Glomerular visceral epithelial cell (primary cell): Measurements from ENCODE around the gene CCDC74A.
"Not testable (repeated sequence)": the region's sequence is repeated elsewhere in the genome, so short reads cannot be mapped to it uniquely, and the experiment has no call there.

Source experiments
- DNase-seq: peaks from one replicate; pipeline ENCODE4 v3.0.0-alpha.2; 2016; ENCODE audit errors: extremely low spot score

CCDC74A gene

DNA sequence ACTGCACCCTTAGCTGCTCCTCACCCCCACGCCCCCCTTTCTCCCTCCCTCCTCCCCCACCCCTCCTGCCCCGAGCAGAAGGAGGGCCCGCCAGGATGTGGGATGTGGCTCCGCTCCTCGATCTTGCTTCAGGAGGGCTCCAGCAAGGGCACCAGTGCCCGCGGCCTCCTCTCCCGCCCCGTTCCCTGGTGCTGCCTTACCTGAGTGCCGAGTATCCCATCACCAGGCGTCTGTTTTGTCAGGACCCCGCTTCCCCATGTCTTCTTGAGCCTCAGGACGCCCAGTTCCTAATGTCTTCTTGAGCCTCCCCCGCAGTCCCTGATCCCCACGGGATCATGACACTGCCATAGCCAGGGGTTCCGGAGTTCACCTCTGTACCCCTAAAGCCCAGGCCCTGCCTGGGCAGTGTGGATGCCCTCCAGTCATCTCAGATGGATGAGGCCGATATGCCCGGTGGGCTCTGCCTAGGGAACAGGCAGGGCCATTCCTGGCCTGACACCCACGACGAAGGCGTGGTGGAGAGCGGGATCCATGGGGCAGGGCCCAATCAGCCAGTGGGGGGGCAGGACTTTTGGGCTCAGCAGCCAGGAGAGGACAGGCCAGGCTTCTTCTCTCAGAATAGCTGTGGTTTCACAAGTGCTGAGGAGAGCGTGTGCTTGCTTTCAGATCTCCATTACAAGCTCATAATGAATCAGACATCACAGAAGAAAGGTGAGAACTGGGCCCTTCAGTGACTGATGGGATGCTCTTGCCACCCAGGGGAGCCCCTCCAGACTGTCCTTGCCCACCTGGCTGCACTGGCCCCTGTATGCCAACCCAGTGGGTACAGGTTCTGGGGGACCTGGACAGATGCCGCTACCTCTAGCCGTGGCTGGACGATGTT, 1.5 kb downstream of the CCDC74A start:
- peak; percentile 21 for DNase-seq

DNA sequence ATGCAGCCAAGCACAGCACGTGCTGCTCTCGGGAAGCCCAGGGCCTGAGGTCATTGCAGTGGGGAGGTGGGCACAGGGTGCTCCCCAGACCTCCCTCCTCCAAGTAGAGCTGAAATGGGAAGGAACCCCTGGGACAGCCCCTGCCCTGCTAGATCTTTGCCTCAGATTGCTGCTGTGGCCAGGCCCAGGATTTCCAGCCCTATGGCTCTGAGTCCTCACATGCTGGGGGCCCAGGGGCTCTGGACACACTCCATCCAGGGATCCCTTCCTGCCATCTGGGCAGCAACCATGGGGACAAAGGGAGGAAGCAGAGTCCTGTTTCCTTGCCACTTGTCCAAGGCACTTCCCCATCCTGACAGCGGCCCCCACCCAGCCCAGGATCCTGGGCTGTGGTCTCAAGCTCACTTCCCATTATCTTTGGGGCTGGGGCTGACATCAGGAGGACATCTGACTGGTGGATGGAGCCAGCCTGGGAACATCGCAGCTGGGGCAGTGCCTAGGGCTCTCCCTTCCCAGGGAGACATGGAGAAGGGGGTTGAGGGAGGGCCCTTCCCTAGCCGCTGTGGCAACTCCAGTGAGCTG, 2.3 kb downstream of the CCDC74A start:
- DNase-seq: not testable (repeated sequence)

DNA sequence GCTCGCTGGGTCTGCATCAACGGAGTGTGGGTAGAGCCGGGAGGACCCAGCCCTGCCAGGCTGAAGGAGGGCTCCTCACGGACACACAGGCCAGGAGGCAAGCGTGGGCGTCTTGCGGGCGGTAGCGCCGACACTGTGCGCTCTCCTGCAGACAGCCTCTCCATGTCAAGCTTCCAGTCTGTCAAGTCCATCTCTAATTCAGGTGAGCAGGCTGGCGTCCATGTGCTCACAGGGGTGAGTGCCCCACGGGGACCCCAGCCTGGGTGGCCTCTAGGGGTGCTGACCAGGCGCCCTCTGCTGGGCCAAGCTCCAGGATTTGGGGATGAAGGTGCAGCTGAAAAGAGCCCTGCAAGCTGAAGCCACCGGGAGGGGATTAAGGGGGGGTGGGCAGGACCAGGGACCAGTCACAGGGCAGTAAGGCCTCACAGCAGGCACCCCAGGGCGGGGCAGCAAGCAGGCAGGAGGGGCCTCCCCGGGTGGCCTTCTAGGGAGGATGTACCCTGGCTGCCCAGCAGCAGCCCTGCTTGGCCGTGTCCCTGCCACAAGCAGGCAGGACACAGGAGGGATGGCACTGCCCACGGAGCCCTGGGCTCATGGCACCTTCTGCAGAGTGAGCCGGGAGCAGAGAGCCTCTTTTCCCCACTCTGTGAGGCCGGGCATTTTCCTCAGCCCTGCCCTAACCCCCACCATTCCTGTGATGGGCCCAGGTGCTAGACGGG, 3.1 kb downstream of the CCDC74A start:
- not testable (repeated sequence) for DNase-seq

DNA sequence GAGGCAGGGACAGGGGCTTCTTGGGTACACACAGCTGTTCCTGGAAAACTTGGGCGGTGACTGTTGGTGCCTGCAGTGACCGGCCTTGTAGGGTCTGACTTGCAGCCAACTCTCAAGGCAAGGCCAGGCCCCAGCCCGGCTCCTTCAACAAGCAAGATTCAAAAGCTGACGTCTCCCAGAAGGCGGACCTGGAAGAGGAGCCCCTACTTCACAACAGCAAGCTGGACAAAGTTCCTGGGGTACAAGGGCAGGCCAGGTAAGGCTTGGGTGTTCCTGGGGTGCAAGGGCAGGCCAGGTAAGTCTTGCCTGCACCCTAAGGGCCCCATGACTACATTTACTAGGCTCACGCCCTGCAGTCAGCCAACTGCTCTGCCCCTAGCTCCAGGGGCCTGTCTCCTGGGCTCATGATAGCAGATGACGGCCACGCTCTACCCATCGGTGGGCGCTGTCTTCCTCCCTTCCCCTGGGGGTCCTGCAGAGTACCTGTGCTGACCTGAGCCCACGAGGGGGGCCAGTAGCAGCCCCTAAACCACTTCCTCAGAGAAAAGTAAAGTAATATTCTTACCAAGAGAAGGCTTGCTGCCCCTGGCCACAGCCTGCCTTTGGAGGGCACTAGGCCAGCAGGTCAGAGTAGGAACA, 4.0 kb downstream of the CCDC74A start:
- not testable (repeated sequence) for DNase-seq

DNA sequence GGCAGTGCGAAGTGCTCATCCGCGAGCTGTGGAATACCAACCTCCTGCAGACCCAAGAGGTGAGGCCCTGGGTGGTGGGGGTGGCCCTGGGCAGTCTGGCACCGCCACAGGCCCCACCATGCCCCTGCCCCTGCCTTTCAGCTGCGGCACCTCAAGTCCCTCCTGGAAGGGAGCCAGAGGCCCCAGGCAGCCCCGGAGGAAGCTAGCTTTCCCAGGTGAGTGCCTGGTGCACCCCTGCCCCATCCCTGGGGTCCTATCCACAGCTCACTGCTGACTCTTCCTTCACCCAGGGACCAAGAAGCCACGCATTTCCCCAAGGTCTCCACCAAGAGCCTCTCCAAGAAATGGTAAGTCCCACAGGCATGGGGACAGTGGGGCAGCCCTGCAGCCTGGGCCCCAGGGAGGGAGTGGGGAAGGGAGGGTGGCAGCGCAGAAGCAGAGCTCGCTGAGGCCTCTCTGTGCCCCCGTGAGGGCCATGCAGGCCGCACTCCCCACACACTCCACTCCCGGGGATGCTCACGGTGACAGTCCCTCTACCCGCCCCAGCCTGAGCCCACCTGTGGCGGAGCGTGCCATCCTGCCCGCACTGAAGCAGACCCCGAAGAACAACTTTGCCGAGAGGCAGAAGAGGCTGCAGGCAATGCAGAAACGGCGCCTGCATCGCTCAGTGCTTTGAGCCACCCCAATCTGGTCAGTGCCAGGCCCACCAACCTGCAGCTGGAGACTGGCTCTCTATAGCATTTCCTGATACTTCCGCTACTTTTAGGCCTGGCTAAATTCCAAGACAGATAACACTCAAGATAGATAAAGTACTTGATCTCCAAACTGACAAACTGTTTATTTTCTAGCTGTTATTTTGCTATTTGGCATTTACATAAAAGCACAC, 5.3 kb downstream of the CCDC74A start:
- not testable (repeated sequence) for DNase-seq

DNA sequence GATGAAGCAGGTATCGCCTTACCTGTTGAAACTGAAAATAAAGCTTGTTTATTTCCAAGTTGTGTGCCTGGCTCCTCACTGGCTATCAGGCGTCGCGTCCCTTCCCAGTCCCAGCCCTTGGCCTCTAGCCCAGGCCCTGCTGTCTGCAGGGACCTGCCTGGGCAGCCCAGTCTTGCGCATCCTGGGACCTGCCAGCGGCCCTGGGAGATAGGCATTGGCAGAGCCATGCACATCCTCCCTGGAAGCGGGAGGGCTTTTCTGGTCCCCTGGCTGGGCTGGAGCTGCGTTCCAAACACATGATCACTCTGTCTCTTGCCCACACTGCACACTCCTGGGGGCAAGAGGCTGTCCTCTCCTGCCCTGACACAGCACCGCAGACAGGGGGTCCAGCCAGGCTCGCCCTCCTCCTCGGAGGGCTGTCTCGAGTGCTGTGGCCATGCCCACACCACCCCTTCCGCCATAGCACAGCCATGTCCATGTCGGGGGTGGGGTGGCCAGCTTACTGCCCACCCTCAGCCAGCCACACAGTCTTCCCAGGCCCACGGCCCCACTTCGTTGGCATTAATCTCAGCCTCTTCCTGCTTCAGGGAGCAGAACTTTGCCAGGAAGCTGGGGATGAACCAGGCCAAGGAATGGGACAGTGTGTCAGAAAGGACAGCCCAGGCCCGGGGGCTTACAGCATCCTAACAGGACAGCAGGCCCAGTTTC, 6.1 kb downstream of the CCDC74A start:
- not testable (repeated sequence) for DNase-seq

DNA sequence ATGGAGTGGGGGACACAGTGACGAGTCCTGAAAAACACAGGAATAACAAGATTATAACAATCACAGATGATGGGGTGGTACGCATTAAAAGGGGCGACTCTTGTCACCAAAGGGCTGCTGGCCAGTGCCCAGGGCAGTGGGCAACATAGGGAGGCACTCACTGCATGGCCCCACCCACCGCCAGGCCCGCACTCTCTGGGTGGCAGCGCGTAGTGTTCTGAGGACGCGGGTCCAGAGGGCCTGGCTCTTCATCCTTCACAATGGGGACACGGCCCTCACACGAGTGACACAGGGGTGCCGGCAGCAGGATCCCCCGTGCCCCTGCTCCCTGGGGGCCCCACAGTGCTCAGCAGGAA, 6.6 kb downstream of the CCDC74A start:
- DNase-seq: not testable (repeated sequence)

DNA sequence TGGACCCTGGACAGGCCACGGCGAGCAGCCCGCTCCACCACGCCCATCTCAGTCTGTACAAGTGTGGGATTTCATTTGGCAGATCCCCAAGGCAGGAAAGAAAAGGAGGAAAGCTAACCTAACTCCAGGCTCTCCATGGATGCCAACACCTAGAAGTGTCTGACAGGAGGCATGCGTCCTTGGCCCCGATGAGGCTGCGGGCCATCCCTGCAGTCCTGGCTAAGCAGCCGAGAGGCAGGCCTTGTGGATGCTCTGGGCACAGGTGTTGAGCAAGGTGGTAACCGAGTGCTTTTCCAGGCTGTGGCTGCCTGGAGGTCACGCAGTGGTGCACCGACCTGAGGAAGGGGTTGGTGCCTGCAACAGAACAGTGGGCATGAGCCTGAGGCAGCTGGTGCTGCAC, 7.3 kb downstream of the CCDC74A start:
- not testable (repeated sequence) for DNase-seq

DNA sequence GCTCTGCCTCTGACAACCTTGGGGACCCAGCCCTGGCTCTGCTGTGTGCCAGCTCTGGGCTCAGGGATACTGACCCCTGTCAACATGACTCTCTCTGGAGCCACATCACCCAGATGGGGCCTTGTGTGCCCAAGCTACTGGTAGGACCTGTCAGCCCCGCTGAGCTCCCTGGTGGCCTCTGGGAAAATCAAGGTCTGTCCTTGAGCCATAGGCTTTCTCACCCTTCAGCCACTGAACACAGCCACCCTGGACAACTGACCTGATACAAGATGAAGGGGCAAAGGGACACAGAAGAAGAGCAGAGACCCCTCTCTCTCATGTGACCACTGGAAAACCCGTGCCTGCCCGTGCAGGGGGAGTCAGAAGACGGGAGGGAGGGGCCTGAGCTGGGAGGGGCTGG, 7.8 kb downstream of the CCDC74A start:
- DNase-seq: no peak

DNA sequence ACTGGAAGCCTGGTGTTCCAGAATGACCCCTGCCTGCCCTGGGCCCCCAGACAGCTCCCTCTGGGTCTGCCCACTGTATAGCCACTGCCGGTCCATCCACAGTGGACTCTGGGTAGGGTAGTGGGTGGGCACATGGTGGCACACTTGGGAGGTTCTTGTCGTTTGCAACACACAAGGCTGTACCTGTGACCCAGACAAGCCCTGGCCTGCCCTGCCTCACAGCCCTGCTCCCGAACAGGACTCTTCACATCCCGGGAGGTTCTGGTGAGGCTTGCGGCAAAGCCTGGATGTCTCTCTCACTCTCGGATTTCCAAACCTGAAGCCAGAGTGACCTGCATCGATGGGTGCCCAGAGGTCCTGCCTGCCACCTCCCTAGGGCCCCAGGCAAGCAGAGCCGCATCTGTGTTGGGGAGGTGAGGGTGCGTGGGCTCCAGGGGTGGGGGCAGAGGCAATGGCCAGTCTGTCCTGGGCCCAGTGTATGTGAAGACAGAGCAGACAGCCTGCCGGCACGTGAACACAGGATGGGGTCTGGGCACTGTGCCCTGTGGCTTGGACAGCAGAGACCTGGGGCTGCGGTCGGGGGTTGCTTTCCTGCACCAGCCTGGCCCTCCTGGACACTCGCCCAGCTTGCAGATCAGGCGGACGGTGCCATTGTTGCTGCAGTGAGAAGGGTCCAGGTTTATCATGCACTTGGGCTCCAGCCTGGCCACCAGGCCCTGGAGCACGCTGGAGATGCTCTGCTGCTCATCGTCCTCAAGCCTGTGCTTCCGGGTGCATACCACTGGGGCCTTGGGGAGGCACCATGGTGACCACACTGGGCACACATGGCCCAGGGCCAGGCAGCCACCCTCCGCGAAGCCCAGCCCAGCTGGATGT, 8.5 kb downstream of the CCDC74A start:
- DNase-seq: not testable (repeated sequence)

DNA sequence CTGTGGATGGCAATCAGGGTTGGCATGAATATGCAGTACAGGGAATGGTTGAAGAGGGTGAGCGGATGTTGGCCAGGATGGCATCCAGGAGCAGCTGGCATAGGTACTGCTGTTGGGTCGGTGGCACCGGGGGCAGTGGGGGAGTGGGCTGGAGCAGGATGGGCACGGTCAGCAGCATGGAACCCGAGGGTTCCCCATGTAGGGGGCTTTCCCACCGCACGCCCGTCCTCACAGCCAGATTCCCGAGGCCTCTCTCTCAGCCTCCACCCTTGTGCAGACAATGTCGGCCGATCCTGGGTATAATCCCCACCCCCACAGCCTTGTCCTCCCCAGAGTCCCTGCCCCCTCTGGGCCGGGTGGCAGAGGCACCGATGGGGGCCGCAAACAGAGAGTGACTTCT, 9.2 kb downstream of the CCDC74A start:
- DNase-seq: not testable (repeated sequence)

DNA sequence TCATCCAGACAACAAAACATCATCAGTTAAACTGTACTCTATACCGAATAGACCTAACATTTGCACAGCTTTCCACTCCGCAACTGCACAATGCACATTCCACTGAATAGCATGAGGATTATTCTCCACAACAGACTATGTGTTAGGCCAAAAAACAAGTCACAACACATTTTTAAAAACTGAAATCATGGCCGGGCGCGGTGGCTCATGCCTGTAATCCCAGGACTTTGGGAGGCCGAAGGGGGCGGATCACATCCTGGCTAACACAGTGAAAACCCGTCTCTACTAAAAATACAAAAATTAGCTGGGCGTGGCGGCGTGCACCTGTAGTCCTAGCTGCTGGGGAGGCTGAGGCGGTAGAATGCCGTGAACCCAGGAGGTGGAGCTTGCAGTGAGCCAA, 11.2 kb downstream of the CCDC74A start:
- DNase-seq: not testable (repeated sequence)

DNA sequence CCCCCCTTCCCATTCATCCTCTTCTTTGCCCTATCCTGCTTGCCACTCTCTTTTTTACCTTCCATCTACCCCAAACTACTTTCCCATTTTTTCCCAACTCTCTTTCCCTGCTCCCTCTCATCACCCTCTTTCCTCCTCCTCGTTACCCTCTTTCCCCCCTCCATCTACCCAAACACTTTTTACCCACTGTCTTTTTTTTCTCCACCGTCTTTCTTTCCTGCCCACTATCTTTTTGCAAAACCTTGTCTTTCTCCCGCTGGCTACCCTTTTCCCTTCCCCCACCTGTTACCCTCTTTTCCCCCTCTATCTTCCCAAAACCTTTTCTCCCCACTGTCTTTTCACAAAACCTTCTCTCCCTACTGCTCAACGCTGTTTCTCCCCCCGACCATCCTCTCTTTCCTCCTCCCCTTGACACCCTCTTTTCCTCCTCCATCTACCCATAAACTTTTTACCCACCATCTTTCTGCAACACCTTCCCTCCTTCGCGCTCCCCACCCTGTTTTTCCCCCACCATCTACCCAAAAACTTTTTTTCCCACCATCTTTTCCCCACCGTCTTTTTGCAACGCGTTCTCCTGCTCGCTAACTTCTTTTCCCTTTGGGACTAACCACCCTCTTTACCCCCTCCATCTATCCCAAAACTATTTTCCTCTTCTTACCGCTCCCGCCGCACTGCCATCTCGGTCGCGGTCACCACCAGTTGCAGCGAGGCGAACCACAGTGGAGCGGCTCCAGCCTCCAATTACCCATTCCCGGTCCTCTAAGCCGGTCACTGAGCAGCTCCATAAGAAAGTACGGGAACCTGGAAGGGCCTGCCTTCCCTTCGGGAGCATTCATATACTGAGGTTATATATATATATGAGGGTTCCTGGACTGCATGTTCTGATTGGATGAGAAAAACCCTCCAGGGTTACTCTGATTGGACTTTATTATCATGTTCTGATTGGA, 15.0 kb downstream of the CCDC74A start:
- no peak for DNase-seq

DNA sequence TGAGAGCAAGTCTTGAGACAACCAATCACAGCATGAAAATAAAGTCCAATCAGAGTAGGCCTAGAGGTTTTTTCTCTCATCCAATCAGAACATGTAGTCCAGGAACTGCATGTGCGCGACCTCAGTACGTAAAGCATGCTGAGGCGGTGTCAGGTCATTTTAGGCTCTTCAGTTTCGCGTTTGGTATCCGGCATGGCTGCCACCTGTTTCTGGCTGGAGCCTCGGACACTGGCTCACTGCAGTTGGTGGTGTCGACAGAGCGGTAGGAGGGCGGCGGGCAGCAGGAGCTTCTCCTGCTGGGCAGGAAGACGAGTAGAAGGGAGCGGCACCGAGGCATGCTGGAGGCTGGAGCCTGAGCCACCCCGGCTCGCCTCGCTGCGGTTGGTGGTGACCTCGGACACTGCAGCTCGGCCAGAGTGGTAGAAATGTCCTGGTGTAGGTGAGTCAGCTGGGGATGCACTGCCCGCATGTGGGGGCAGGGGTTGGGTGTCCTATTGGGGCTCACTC, 15.8 kb downstream of the CCDC74A start:
- no peak for DNase-seq

DNA sequence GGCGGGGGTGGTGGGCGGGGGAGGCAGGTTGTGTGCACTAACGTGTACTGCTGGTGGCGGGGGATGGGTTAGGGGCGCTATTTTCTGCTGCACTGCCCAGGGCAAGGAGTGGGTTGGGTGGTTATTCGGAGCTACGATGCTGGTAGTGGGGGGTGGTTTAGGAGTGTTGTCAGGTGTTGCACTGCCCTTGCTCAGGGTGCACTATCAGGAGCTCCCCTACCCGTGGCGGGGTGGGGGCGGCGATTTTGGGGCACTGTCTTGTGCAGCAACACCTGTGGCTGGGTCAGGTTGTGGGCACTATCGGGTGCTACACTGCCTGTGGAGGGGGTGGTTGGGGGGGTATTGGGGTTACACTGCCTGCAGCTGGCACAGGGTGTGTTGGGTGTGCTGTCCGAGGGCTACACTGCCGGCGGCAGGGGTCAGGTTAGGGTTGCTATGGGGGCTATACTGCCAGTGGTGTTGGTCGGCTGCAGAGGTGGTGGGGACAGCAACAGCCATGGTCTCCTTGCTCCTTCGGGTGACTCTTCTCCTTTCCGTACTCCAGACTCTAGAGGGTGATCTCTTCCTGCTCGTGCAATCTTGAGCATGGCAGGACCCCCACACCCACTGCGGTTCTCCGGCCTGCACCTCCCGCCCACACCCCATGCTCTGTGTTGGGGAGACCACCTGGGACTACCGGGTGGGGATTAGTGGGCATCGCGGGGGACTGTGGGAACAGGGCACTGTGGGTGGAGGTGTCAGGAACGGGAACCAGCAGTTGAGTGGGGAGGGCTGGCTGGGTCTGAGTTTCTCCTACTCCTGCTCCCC, 16.5 kb downstream of the CCDC74A start:
- not testable (repeated sequence) for DNase-seq

DNA sequence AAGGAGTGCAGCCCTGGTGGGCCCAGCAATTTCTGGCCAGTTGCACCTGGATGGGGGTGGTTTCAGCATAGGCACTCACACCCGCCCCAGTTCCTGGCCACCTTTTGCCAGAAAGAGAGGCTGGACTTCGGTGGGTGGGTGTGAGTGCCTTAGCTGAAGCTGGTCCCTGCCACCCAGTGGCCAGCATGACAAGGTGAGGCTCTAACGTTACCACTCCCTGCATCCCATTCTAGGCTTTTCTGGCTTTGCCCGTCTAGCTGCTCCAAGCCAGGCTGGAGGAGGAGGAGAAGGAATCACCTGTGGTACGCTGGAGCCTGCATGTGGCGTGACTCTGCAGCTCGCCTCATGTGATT, 17.1 kb downstream of the CCDC74A start:
- not testable (repeated sequence) for DNase-seq

DNA sequence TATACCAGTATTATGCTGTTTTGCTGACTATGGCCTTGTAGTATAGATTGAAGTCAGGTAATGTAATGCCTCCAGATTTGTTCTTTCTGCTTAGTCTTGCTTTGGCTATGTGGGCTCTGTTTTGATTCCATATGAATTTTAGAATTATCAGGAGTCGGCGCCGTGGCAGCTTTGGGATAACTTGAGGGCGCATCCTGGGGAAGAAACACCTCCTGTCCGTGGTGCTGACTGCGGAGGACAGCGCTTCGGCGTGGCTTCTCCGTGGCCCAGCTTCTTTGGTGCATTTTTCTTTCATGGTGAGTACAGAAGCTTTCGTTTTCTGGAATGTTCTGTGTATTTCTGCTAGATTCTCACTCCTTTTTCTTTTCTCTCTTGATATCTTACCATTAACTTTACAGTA, 25.2 kb downstream of the CCDC74A start:
- no peak for DNase-seq
